C4-2B (cell line): ENCODE data around the gene CAMK2A.

Experiments used
- H3K27ac ChIP-seq: fragments of 450-650 bp; 2 replicates; pipeline ENCODE4 v1.5.1; 2017
- CTCF ChIP-seq: fragments of 450-650 bp; conservative IDR thresholded peaks from 2 replicates; pipeline ENCODE4 v1.5.1; 2017; ENCODE audit warnings: mild to moderate bottlenecking
- ZFX ChIP-seq: fragments of 450-650 bp; IDR thresholded peaks from 2 replicates; pipeline ENCODE4 v1.6.1; 2017

The CAMK2A gene

DNA sequence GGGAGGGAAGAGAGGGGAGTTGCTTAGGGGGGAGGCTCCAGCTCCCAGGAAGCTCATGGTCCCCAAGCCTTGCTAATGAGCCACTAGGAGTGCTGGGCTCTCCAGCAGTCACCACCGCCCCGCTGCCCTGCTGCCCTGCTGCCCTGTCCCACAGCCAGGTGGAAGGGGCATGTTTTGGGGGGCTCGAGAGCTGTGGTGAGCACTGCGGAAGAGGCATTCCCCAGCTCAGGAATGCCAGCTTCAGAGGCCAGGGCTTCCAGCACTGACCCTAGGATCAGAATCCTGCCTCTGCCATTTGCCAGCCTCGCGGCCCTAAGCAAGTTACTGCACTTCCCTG is 82.8 kb downstream of the CAMK2A start:
- TF ChIP-seq CTCF, result no peak
- TF ChIP-seq ZFX, result no peak
- no peak overlapping the region for H3K27ac ChIP-seq

DNA sequence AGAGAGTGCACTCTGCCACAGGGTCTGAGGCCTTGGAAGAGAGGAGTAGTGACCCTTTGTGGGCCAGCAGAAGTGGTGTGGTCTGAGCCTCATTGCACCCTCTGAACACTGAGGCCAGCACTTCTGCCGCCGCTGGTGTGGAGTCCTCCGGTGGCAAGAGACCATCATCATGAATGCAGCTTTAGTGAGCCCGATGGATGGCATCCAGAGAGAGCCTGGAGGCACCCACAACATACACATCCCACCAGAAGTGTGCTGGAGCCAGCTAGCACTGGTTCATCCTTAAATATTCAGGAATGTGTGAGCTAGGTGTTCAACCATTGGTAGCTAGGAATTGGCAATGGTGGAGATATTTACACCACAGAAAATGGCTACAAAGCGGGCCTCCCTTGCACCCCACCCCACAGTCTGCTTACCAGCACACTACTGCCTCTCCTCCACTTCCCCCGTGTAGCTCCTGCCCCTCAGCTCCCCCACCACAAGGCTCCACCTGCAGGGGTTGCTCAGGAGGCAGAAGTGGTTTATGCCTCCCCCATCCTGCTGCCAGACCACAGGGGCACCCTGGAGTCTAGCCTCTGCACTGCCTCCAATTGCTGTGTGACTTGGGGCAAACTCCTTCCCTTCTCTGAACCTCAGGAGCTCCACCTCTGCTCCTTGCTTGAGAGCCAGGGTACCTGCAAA is 83.3 kb downstream of the CAMK2A start:
- TF ChIP-seq ZFX (no peak), CTCF (no peak)
- H3K27ac ChIP-seq, result no peak overlapping the region

DNA sequence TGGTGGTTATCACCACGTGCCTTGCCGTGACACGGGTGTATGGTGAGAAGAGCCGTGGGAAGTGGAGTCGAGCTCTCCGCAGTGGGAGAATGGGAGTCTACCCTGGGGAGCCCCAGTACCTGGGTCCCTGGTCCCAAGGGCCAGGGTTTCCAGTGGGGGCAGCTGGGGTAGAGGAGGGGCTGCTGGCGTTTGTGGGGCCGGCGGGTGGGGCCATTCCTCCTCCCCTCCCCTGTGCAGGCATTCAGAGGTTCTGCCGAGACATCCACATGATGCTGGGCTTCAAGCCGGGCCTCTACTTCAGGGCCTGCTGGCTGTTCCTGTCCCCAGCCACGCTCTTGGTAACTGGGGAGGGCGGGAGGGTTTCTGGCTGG is 85.0 kb downstream of the CAMK2A start:
- H3K27ac ChIP-seq, result no peak overlapping the region
- TF ChIP-seq ZFX, result no peak
- TF ChIP-seq CTCF, result no peak

- TF ChIP-seq CTCF, result no peak
- no peak for TF ChIP-seq ZFX
- H3K27ac ChIP-seq, result no peak overlapping the region
Measured at GRCh38 chr5:150203832-150204589, 85.6 kb downstream of the CAMK2A start.

DNA sequence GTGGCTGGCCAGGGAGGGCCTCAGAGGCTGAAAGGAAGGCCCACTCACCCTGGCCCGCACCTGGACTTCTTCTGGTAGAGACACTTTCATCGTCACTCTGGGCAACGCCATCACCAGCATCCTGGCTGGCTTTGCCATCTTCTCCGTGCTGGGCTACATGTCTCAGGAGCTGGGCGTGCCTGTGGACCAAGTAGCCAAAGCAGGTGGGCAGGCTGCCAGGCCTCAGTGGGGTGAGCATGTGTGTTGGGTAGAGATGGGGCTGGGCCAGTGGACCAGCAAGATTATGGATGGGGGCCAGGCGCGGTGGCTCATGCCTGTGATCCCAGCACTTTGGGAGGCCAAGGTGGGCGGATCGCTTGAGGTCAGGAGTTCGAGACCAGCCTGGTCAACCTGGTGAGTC is 87.1 kb downstream of the CAMK2A start:
- TF ChIP-seq ZFX, result no peak
- TF ChIP-seq CTCF, result no peak
- no peak overlapping the region for H3K27ac ChIP-seq

DNA sequence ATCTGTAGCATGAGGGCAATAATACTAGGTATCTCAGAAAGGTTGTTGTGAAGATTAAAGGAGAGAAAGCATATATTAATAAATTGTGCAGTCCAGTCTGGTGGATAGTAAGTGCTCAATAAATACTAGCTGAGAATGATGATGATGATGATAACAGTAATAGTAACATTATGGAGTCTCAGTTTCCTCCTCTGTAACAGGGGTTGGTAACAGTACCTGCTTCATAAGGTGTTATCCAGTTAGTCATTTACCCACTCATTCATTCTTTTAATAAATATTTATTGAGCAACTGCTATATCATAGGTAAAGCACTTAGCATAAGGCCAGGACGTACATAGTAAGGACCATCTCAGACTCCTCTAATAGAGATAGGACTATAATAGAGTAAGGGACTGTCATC is 92.1 kb downstream of the CAMK2A start:
- TF ChIP-seq CTCF (no peak), ZFX (no peak)
- no peak overlapping the region for H3K27ac ChIP-seq

- no peak overlapping the region for H3K27ac ChIP-seq
- no peak for TF ChIP-seq CTCF
- TF ChIP-seq ZFX, result no peak
Measured at GRCh38 chr5:150196986-150197385, 92.6 kb downstream of the CAMK2A start.
